Gastrocnemius medialis (tissue), 4 donors: ENCODE data around the gene COX10. TPM values are rescaled to one million over a fixed set of nuclear protein-coding genes. Genes with fewer than 3 reads are reported as not detected.
"Not testable (repeated sequence)": the region's sequence is repeated elsewhere in the genome, so short reads cannot be mapped to it uniquely, and the experiment has no call there.

Experiments
- ATAC-seq, 2 donors: fragments of 150-250 bp; one replicate each; pipeline ENCODE4 v1.9.1; 2016
- DNase-seq, 2 donors: peaks; one replicate each; pipeline ENCODE4 v3.0.0-alpha.2; 2019
- H3K27ac ChIP-seq, 4 donors: fragments of 200-600 bp; sonication (generic); 1 replicate in 1 of 4; 2 replicates in 3 of 4; pipeline ENCODE4 v1.5.1; 2016 to 2018; ENCODE audit warnings: mild to moderate bottlenecking in 2 of 4, moderate library complexity in 1 of 4
- H3K27me3 ChIP-seq, 3 donors: fragments of 200-600 bp; sonication (generic) in 2 of 3; 1 replicate in 1 of 3; 2 replicates in 2 of 3; pipeline versions ENCODE4 v1.5.1 to v1.6.0; 2016 to 2019; ENCODE audit warnings: mild to moderate bottlenecking in 1 of 3, moderate library complexity in 1 of 3
- H3K36me3 ChIP-seq, 2 donors: fragments of 200-600 bp; sonication (generic) in 1 of 2; one replicate each; pipeline ENCODE4 v1.5.1; 2017 to 2018
- H3K4me1 ChIP-seq, 2 donors: fragments of 200-600 bp; sonication (generic) in 1 of 2; one replicate each; pipeline ENCODE4 v1.5.1; 2016 to 2017; ENCODE audit warnings: mild to moderate bottlenecking in 2 of 2
- H3K4me3 ChIP-seq, 4 donors: fragments of 200-600 bp; sonication (generic) in 3 of 4; 1 replicate in 1 of 4; 2 replicates in 3 of 4; pipeline ENCODE4 v1.5.1; 2016 to 2019; ENCODE audit warnings: mild to moderate bottlenecking in 2 of 4
- H3K9me3 ChIP-seq, 3 donors: fragments of 200-600 bp; sonication (generic) in 2 of 3; 1 replicate in 1 of 3; 2 replicates in 2 of 3; pipeline ENCODE4 v1.5.1; 2016 to 2019
- POLR2A ChIP-seq, 2 donors: fragments of 450-650 bp; IDR thresholded peaks; one replicate each; pipeline ENCODE4 v1.6.1; 2017; ENCODE audit warnings: antibody characterized with exemption in 2 of 2, mild to moderate bottlenecking in 2 of 2, moderate library complexity in 2 of 2
- in situ Hi-C, 4 donors: fragments of 200-750 bp; cut with MboI; loops; one replicate each; pipeline versions ENCODE4 v1.15.0 to v1.8.0; 2017; ENCODE audit warnings: low sequenced_read_pairs in 4 of 4
- intact Hi-C: fragments of 100-400 bp; cut with DNase I; formaldehyde crosslinking; loops from one replicate; pipeline ENCODE4 v1.15.1; 2023; ENCODE audit warnings: low total_unique reads
- total RNA-seq, 4 donors: library from RNA; depleted of rRNA; stranded (reverse); fragments of >200 nt; gene quantifications; one replicate each; pipeline versions ENCODE4 v1.1.0 to v1.2.3, GENCODE V29; 2016
- TF ChIP-seq, protein P1 (sequence below), 5 experiments: fragments of 450-650 bp in 3 of 5; fragments of 200-600 bp in 2 of 5; sonication (generic) in 2 of 5; IDR thresholded peaks in 4 of 5; conservative IDR thresholded peaks in 1 of 5; 1 replicate in 4 of 5; 2 replicates in 1 of 5; pipeline ENCODE4 v1.5.1; 2016 to 2019; ENCODE audit warnings: antibody characterized with exemption in 5 of 5, mild to moderate bottlenecking in 3 of 5, moderate library complexity in 3 of 5

Gene COX10
- total RNA-seq, 4 donors from 2014 or later, result 70.6 to 123 (median 87.3) TPM

DNA sequence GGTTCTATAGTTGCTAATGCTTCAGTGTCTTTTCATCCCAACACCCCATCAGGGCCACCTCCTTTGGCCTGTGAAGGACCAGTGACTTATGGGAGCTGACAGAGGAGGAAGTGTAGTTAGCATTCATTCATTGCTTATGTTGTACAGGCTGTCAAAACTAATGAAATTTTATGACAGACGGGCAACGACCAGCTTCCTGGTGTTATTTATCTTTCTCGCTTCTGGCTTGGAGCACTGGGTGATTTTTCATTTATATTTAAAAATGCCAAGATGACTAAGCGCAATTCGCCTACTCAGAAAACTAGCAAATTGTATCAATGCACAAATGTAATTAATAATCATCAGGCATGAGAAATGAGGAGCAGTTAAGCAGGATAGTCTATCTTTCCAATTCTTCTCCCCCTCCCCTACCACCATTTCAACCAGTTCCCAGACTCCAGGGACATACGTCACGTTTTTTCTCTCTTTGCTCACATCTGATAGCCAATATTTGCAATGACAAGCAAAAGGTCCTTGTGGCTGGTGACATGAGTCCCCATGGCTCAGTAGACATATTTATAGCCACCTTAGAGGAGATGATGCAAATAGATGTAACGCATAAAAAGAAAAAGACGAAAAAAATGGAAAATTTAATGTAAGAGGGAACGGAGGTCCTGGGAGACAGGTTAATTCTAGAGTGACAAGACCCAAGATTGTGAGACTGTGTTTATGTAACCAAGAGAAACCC lies 156.1 kb downstream of the COX10 start:
- intact Hi-C loops, result no loop called here
- ATAC-seq, result no peak

DNA sequence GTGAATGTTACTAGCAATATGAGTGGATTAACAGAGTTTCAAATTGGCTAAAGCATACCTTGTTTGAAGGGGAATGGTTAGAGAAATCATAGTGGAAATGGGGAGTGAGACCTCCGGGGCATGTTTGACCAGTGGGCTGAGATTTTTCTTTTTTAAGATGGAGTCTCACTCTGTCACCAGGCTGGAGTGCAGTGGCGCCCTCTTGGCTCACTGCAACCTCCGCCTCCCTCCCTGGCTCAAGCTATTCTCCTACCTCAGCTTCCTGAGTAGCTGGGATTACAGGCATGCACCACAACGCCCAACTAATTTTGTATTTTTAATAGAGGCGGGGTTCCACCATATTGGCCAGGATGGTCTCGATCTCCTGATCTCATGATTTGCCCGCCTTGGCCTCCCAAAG lies 157.7 kb downstream of the COX10 start:
- Histone ChIP-seq H3K4me3 (no peak overlapping the region), H3K27me3 (no peaks in the 10 kb centered on the region), H3K27ac (no peak overlapping the region), H3K4me1 (no peaks in the 10 kb centered on the region), H3K36me3 (no peaks in the 10 kb centered on the region), H3K9me3 (no peaks in the 10 kb centered on the region)
- in situ Hi-C loops, result no loop called here
- ATAC-seq (no peak), DNase-seq (no peak)
- intact Hi-C loops, result no loop called here
- TF ChIP-seq, protein P1, sequence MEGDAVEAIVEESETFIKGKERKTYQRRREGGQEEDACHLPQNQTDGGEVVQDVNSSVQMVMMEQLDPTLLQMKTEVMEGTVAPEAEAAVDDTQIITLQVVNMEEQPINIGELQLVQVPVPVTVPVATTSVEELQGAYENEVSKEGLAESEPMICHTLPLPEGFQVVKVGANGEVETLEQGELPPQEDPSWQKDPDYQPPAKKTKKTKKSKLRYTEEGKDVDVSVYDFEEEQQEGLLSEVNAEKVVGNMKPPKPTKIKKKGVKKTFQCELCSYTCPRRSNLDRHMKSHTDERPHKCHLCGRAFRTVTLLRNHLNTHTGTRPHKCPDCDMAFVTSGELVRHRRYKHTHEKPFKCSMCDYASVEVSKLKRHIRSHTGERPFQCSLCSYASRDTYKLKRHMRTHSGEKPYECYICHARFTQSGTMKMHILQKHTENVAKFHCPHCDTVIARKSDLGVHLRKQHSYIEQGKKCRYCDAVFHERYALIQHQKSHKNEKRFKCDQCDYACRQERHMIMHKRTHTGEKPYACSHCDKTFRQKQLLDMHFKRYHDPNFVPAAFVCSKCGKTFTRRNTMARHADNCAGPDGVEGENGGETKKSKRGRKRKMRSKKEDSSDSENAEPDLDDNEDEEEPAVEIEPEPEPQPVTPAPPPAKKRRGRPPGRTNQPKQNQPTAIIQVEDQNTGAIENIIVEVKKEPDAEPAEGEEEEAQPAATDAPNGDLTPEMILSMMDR (IDR thresholded peaks at IDR 0.05 in 4 of 5, conservative IDR thresholded peaks at IDR 0.05 in 1 of 5), result no peak
- no peak for TF ChIP-seq POLR2A (IDR thresholded peaks at IDR 0.05)

More for the DNA sequence above, 156.1 kb downstream of the COX10 start:
- H3K27ac ChIP-seq, result no peak overlapping the region
- H3K9me3 ChIP-seq, result no peaks in the 10 kb centered on the region
- no peaks in the 10 kb centered on the region for H3K27me3 ChIP-seq
- no peaks in the 10 kb centered on the region for H3K36me3 ChIP-seq
- H3K4me3 ChIP-seq, result no peak overlapping the region
- H3K4me1 ChIP-seq, result no peaks in the 10 kb centered on the region
- in situ Hi-C loops, result no loop called here
- DNase-seq, result no peak
- TF ChIP-seq, protein P1 (IDR thresholded peaks at IDR 0.05 in 4 of 5, conservative IDR thresholded peaks at IDR 0.05 in 1 of 5), result no peak
- no peak for TF ChIP-seq POLR2A (IDR thresholded peaks at IDR 0.05)

DNA sequence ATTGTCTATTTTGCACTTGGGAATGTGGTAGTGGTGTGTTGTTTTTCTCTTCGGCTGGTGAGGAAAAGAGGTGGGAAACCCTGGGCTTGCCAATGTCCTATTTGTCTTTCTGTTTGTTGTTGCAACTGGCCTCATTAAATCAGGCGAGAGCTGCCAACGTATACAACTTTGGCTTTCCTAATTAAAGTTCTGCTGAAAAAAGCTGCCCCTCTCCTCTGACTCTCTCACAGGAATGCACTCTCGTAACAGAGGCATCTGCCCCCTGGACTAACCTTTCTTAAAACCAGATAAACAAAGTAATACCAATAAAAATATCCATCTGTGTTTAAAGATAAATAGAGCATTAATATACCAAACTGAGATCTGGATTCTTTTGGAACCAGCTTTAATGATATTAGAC lies 159.6 kb downstream of the COX10 start:
- no peaks in the 10 kb centered on the region for H3K36me3 ChIP-seq
- in situ Hi-C loops (no loop called here), intact Hi-C loops (no loop called here)
- no peak overlapping the region for H3K4me3 ChIP-seq
- DNase-seq (no peak), ATAC-seq (no peak)
- H3K27ac ChIP-seq, result no peak overlapping the region
- no peaks in the 10 kb centered on the region for H3K27me3 ChIP-seq
- H3K4me1 ChIP-seq, result no peaks in the 10 kb centered on the region
- H3K9me3 ChIP-seq, result no peaks in the 10 kb centered on the region
- TF ChIP-seq, protein P1 (IDR thresholded peaks at IDR 0.05 in 4 of 5, conservative IDR thresholded peaks at IDR 0.05 in 1 of 5), result no peak
- TF ChIP-seq POLR2A (IDR thresholded peaks at IDR 0.05), result no peak

DNA sequence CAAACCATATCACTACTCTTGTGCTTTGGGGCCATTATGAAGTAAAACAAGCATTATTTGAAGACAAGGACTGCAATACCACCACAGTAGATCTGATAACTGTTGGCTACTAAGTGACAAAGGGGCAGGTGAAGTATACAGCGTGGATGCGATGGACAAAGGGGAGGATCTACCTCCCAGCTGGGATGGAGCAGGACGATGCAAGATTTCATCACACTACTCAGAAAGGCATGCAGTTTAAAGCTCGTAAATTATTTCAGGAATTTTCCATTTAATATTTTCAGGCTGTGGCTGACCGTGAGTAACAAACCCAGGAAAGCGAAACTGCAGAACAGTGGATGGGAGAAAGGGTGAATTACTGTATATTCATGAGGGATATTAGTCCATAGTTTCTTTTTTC lies 161.9 kb downstream of the COX10 start:
- H3K27ac ChIP-seq, H3K4me3 ChIP-seq, ATAC-seq, in situ Hi-C loops, DNase-seq, H3K36me3 ChIP-seq, intact Hi-C loops, H3K9me3 ChIP-seq, H3K27me3 ChIP-seq, H3K4me1 ChIP-seq: not testable (repeated sequence)

DNA sequence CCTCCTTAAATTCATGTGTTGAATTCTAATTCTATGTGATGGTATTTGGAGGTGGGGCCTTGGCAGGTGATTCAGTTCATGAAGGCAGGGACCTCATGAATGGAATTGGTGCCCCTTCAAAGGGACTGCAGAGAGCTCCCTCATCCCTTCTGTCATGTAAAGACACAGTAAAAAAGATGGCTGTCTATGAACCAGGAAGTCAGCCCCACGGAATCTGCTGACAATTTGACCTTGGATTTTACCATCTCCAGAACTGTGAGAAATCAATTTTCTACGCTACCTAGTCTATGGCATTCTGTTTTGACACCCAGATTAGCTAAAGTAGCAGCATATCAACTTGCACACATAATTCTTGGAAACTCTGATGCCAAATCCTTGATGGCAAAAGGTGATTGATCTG lies 165.7 kb downstream of the COX10 start:
- H3K36me3 ChIP-seq, in situ Hi-C loops, H3K27me3 ChIP-seq, H3K9me3 ChIP-seq, intact Hi-C loops, DNase-seq, H3K4me1 ChIP-seq, H3K27ac ChIP-seq, H3K4me3 ChIP-seq, ATAC-seq: not testable (repeated sequence)

DNA sequence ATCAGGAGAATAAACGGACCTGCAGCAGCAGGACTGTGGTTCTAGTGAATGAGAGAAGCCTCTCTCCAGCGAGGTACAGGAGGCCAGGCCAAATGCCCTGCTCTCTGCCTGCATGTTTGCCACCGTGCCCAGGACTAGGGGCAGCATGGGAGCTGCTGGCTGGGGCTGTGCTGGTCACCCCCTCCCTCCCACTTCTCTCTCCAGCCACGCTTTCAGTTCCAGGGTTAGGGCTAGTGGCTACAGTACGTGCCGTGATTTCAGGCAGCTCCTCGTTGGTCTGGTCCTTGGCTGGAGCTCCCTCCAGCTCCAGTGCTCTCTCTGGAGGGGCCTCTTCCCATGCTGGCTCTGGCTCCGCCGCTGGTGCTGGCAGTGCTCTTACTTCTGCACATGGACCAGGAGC lies 166.7 kb downstream of the COX10 start:
- H3K4me1 ChIP-seq, H3K4me3 ChIP-seq, DNase-seq, H3K9me3 ChIP-seq, in situ Hi-C loops, H3K27ac ChIP-seq, intact Hi-C loops, H3K36me3 ChIP-seq, H3K27me3 ChIP-seq, ATAC-seq: not testable (repeated sequence)

DNA sequence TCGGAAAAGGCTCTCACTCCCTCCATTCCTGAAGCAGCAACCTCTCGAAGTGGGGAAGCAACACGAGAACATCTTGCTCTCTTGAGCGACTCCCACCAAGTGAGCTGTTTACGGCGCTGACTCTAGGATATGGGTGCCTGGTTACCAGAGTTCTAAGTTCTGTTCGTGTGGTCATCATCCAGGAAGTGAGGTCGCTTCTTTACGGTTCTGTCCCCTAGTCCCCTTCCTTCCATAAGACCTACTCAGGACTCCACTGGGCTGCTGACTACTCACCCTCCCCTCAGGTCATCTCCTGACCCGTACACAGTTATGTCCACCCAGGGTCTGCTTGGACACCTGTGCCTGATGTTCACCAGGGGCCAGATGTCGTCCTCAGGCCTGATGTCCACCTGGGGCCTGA lies 167.5 kb downstream of the COX10 start, which contains the start of gene CDRT15:
Gene CDRT15 (minus strand): TSS at position 101 of the 400 bp plus-strand sequence. CDS start 29 bp downstream, at position 72.
- in situ Hi-C loops, H3K27me3 ChIP-seq, H3K27ac ChIP-seq, intact Hi-C loops, ATAC-seq, H3K9me3 ChIP-seq, H3K4me1 ChIP-seq, H3K36me3 ChIP-seq, H3K4me3 ChIP-seq, DNase-seq: not testable (repeated sequence)

DNA sequence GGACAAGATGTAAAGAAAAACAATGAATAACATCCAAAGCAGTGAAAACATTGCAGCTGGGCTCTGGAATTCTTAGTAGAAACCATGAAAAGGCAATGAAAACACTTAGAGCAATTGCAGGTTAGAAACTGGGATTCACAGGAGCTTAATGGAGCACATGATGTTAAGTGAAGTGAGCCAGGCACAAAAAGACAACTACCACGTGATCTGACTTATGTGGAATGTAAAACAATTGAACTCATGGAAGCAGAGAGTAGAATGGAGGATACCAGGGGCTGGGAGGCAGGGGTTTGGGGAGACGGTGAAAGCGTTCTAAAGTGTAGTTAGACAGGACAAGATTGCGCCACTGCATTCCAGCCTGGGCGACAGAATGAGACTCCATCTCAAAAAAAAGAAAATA lies 170.0 kb downstream of the COX10 start:
- ATAC-seq, H3K27me3 ChIP-seq, intact Hi-C loops, H3K9me3 ChIP-seq, in situ Hi-C loops, H3K27ac ChIP-seq, H3K4me3 ChIP-seq, H3K4me1 ChIP-seq, DNase-seq, H3K36me3 ChIP-seq: not testable (repeated sequence)
